OCI-LY1 (cell line): ENCODE results near the gene NPY4R.
"Not testable (repeated sequence)": the region's sequence is repeated elsewhere in the genome, so short reads cannot be mapped to it uniquely, and the experiment has no call there.

Experiments used
- H2AFZ ChIP-seq: fragments of 200-600 bp; sonication (generic), shearing (Covaris generic); 2 replicates; pipeline ENCODE4 v1.6.0; 2014; ENCODE audit warnings: antibody characterized with exemption, mild to moderate bottlenecking, low read length
- H3F3A ChIP-seq: fragments of 200-600 bp; sonication (generic), shearing (Covaris generic); 2 replicates; pipeline ENCODE4 v1.6.0; 2014; ENCODE audit warnings: mild to moderate bottlenecking, antibody characterized with exemption, low read length, moderate library complexity; ENCODE audit not compliant: insufficient read depth
- H3K27ac ChIP-seq: fragments of 200-600 bp; sonication (generic); 2 replicates; pipeline ENCODE4 v1.5.1; 2014; ENCODE audit warnings: low read length, mixed run types, mild to moderate bottlenecking, low read depth; ENCODE audit not compliant: poor library complexity, severe bottlenecking
- H3K27me3 ChIP-seq: fragments of 200-600 bp; sonication (generic); 2 replicates; pipeline ENCODE4 v1.6.0; 2014; ENCODE audit warnings: antibody characterized with exemption, mild to moderate bottlenecking, low read length, moderate library complexity; ENCODE audit not compliant: insufficient read depth
- H3K36me3 ChIP-seq: fragments of 200-600 bp; sonication (generic); 2 replicates; pipeline ENCODE4 v1.6.1; 2014; ENCODE audit warnings: mild to moderate bottlenecking, antibody characterized with exemption, low read length, moderate library complexity, mixed read lengths; ENCODE audit not compliant: insufficient read depth
- H3K4me1 ChIP-seq: fragments of 200-600 bp; sonication (generic); 2 replicates; pipeline ENCODE4 v1.5.1; 2014; ENCODE audit warnings: mild to moderate bottlenecking, low read length, moderate library complexity; ENCODE audit not compliant: insufficient read depth, severe bottlenecking
- H3K4me2 ChIP-seq: fragments of 200-600 bp; sonication (generic), shearing (Covaris generic); 2 replicates; pipeline ENCODE4 v1.6.1; 2014; ENCODE audit warnings: low read length
- H3K4me3 ChIP-seq: fragments of 200-600 bp; sonication (generic); 2 replicates; pipeline ENCODE4 v1.5.1; 2014; ENCODE audit warnings: low read length, low read depth, mild to moderate bottlenecking, mixed read lengths; ENCODE audit not compliant: poor library complexity, severe bottlenecking
- H3K79me2 ChIP-seq: fragments of 200-600 bp; shearing (Covaris generic); 2 replicates; pipeline ENCODE4 v1.6.1; 2016; ENCODE audit warnings: mixed run types, low read length, mixed read lengths; ENCODE audit not compliant: insufficient read depth
- H3K9ac ChIP-seq: fragments of 200-600 bp; sonication (generic), shearing (Covaris generic); 2 replicates; pipeline ENCODE4 v1.6.1; 2014; ENCODE audit warnings: mild to moderate bottlenecking, low read length, mixed read lengths
- H3K9me2 ChIP-seq: fragments of 200-600 bp; sonication (generic), shearing (Covaris generic); 2 replicates; pipeline ENCODE4 v1.6.1; 2014; ENCODE audit warnings: low read depth, mild to moderate bottlenecking, low read length, mixed read lengths
- H3K9me3 ChIP-seq: fragments of 200-600 bp; shearing (Covaris generic); 2 replicates; pipeline ENCODE4 v1.6.1; 2014; ENCODE audit warnings: low read length, mixed read lengths
- H4K20me1 ChIP-seq: fragments of 200-600 bp; sonication (generic), shearing (Covaris generic); 2 replicates; pipeline ENCODE4 v1.6.0; 2016; ENCODE audit warnings: mild to moderate bottlenecking, low read length; ENCODE audit not compliant: insufficient read depth

Gene NPY4R

GRCh38 chr10:46442706-46443275 lies 23.0 kb downstream of the NPY4R start:
- H3K79me2 ChIP-seq, H3K36me3 ChIP-seq, H3K4me1 ChIP-seq, H3K9me2 ChIP-seq, H3K4me2 ChIP-seq, H3K9ac ChIP-seq, H3K27ac ChIP-seq, H4K20me1 ChIP-seq, H2AFZ ChIP-seq, H3F3A ChIP-seq, H3K9me3 ChIP-seq, H3K27me3 ChIP-seq, H3K4me3 ChIP-seq: not testable (repeated sequence)

- not testable (repeated sequence) for H3K9me3 ChIP-seq, H3K4me1 ChIP-seq, H3K79me2 ChIP-seq, H3K27me3 ChIP-seq, H2AFZ ChIP-seq, H3K4me3 ChIP-seq, H3K27ac ChIP-seq, H4K20me1 ChIP-seq, H3K4me2 ChIP-seq, H3K36me3 ChIP-seq, H3F3A ChIP-seq, H3K9me2 ChIP-seq, H3K9ac ChIP-seq
These were observed 23.9 kb downstream of the NPY4R start for GRCh38 chr10:46441837-46442278.

- not testable (repeated sequence) for H3K9ac ChIP-seq, H3K79me2 ChIP-seq, H4K20me1 ChIP-seq, H3K4me1 ChIP-seq, H3F3A ChIP-seq, H3K9me2 ChIP-seq, H3K4me2 ChIP-seq, H3K27ac ChIP-seq, H3K27me3 ChIP-seq, H3K36me3 ChIP-seq, H3K4me3 ChIP-seq, H2AFZ ChIP-seq, H3K9me3 ChIP-seq
These were observed 24.8 kb downstream of the NPY4R start for GRCh38 chr10:46440942-46441341.

GRCh38 chr10:46423550-46423949 lies 42.2 kb downstream of the NPY4R start:
- not testable (repeated sequence) for H3F3A ChIP-seq, H2AFZ ChIP-seq, H3K36me3 ChIP-seq

GRCh38 chr10:46419570-46420379 lies 46.0 kb downstream of the NPY4R start:
- not testable (repeated sequence) for H3K27me3 ChIP-seq, H3K4me2 ChIP-seq, H3K9me2 ChIP-seq, H3K79me2 ChIP-seq, H3K9ac ChIP-seq, H4K20me1 ChIP-seq, H3K4me1 ChIP-seq, H3K4me3 ChIP-seq, H2AFZ ChIP-seq, H3F3A ChIP-seq, H3K36me3 ChIP-seq, H3K27ac ChIP-seq, H3K9me3 ChIP-seq

More at GRCh38 chr10:46423550-46423949, 42.2 kb downstream of the NPY4R start:
- not testable (repeated sequence) for H3K27ac ChIP-seq, H3K27me3 ChIP-seq, H3K9me2 ChIP-seq, H3K4me2 ChIP-seq, H4K20me1 ChIP-seq, H3K9ac ChIP-seq, H3K9me3 ChIP-seq, H3K4me1 ChIP-seq, H3K4me3 ChIP-seq, H3K79me2 ChIP-seq

- H3K9ac ChIP-seq, H3K27me3 ChIP-seq, H3K36me3 ChIP-seq: not testable (repeated sequence)
These were observed 47.5 kb downstream of the NPY4R start for GRCh38 chr10:46418283-46418682.

GRCh38 chr10:46415291-46415690 lies 50.5 kb downstream of the NPY4R start:
- not testable (repeated sequence) for H3K79me2 ChIP-seq, H2AFZ ChIP-seq, H3K4me1 ChIP-seq, H3K27me3 ChIP-seq, H3K9me2 ChIP-seq, H3K27ac ChIP-seq, H3K9me3 ChIP-seq, H3F3A ChIP-seq, H3K9ac ChIP-seq, H3K4me2 ChIP-seq, H4K20me1 ChIP-seq, H3K36me3 ChIP-seq, H3K4me3 ChIP-seq

More at GRCh38 chr10:46418283-46418682, 47.5 kb downstream of the NPY4R start:
- not testable (repeated sequence) for H3K4me3 ChIP-seq, H3K4me2 ChIP-seq, H3K4me1 ChIP-seq, H2AFZ ChIP-seq, H3K9me2 ChIP-seq, H3K27ac ChIP-seq, H4K20me1 ChIP-seq, H3K79me2 ChIP-seq, H3K9me3 ChIP-seq, H3F3A ChIP-seq
